ENCODE measurements around the gene FILIP1.
"Not testable (repeated sequence)": the region's sequence is repeated elsewhere in the genome, so short reads cannot be mapped to it uniquely, and the experiment has no call there.

The FILIP1 gene

GRCh38 chr6:75449630-75450206 is 43.9 kb downstream of the FILIP1 start:
- DNase-seq = no peak

GRCh38 chr6:75446241-75446880 is 47.2 kb downstream of the FILIP1 start:
- no peak for DNase-seq

- DNase-seq = no peak
Measured at GRCh38 chr6:75445738-75446137, 47.9 kb downstream of the FILIP1 start.

GRCh38 chr6:75444899-75445298 is 48.7 kb downstream of the FILIP1 start:
- DNase-seq = no peak

- DNase-seq = not testable (repeated sequence)
Measured at GRCh38 chr6:75441883-75442282, 51.7 kb downstream of the FILIP1 start.

GRCh38 chr6:75441479-75441878 is 52.1 kb downstream of the FILIP1 start:
- DNase-seq = not testable (repeated sequence)

GRCh38 chr6:75438442-75439116 is 55.0 kb downstream of the FILIP1 start:
- DNase-seq = no peak

GRCh38 chr6:75438013-75438431 is 55.6 kb downstream of the FILIP1 start:
- no peak for DNase-seq

- DNase-seq = no peak
Measured at GRCh38 chr6:75437421-75437891, 56.1 kb downstream of the FILIP1 start.

- DNase-seq = no peak
Measured at GRCh38 chr6:75436869-75437268, 56.7 kb downstream of the FILIP1 start.

GRCh38 chr6:75432809-75433208 is 60.8 kb downstream of the FILIP1 start:
- DNase-seq = not testable (repeated sequence)

GRCh38 chr6:75431379-75431778 is 62.2 kb downstream of the FILIP1 start:
- no peak for DNase-seq

- DNase-seq = no peak
Measured at GRCh38 chr6:75430631-75431325, 62.8 kb downstream of the FILIP1 start.

- no peak for DNase-seq
Measured at GRCh38 chr6:75429061-75429703, 64.4 kb downstream of the FILIP1 start.

- no peak for DNase-seq
Measured at GRCh38 chr6:75428204-75428603, 65.4 kb downstream of the FILIP1 start.

GRCh38 chr6:75427329-75427728 is 66.3 kb downstream of the FILIP1 start:
- DNase-seq = no peak

GRCh38 chr6:75424618-75425548 is 68.7 kb downstream of the FILIP1 start:
- DNase-seq = no peak

- no peak for DNase-seq
Measured at GRCh38 chr6:75423386-75423785, 70.2 kb downstream of the FILIP1 start.

GRCh38 chr6:75422024-75422639 is 71.5 kb downstream of the FILIP1 start:
- DNase-seq = no peak

GRCh38 chr6:75421316-75422023 is 72.1 kb downstream of the FILIP1 start:
- DNase-seq = no peak

GRCh38 chr6:75419980-75420379 is 73.6 kb downstream of the FILIP1 start:
- DNase-seq = no peak

Measured in activated T-cell treated with anti-CD3 and anti-CD28 coated beads, Interleukin-2, amount 50 U/mL, for 1 hour (primary cell).